ENCODE measurements around the gene C12orf42.

DNA sequence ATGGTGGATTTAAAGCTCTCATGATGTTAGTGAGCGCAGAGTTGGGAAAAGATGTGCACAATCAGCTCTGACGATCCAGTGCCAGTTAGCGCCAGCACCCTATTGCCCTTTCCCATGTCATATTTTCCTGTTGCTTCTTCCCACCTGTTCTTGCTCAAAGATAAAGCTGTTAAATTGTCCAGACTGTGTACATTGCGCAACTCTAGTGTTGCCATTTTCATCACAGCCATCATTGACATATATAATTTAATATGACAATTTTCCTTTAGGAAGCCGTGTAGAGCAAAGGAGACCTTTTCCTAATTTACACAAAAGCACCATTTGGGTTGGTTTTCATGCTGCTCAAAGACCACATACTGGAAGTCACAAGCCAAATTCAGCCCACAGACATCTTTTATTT, 5.7 kb upstream of the C12orf42 start:
- TF ChIP-seq, protein P1, sequence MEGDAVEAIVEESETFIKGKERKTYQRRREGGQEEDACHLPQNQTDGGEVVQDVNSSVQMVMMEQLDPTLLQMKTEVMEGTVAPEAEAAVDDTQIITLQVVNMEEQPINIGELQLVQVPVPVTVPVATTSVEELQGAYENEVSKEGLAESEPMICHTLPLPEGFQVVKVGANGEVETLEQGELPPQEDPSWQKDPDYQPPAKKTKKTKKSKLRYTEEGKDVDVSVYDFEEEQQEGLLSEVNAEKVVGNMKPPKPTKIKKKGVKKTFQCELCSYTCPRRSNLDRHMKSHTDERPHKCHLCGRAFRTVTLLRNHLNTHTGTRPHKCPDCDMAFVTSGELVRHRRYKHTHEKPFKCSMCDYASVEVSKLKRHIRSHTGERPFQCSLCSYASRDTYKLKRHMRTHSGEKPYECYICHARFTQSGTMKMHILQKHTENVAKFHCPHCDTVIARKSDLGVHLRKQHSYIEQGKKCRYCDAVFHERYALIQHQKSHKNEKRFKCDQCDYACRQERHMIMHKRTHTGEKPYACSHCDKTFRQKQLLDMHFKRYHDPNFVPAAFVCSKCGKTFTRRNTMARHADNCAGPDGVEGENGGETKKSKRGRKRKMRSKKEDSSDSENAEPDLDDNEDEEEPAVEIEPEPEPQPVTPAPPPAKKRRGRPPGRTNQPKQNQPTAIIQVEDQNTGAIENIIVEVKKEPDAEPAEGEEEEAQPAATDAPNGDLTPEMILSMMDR (IDR thresholded peaks at IDR 0.05) = no peak
- TF ChIP-seq POLR2AphosphoS5 (IDR thresholded peaks at IDR 0.05) = no peak
- TF ChIP-seq POLR2A (IDR thresholded peaks at IDR 0.05) = no peak

All from sigmoid colon (tissue), 4 donors.